Measurements from ENCODE around the gene EYA3. TPM values are rescaled to one million over a fixed set of nuclear protein-coding genes. Genes with fewer than 3 reads are reported as not detected.

The EYA3 gene
- total RNA-seq, 1 donor from 2014 or later = 16.9 TPM

DNA sequence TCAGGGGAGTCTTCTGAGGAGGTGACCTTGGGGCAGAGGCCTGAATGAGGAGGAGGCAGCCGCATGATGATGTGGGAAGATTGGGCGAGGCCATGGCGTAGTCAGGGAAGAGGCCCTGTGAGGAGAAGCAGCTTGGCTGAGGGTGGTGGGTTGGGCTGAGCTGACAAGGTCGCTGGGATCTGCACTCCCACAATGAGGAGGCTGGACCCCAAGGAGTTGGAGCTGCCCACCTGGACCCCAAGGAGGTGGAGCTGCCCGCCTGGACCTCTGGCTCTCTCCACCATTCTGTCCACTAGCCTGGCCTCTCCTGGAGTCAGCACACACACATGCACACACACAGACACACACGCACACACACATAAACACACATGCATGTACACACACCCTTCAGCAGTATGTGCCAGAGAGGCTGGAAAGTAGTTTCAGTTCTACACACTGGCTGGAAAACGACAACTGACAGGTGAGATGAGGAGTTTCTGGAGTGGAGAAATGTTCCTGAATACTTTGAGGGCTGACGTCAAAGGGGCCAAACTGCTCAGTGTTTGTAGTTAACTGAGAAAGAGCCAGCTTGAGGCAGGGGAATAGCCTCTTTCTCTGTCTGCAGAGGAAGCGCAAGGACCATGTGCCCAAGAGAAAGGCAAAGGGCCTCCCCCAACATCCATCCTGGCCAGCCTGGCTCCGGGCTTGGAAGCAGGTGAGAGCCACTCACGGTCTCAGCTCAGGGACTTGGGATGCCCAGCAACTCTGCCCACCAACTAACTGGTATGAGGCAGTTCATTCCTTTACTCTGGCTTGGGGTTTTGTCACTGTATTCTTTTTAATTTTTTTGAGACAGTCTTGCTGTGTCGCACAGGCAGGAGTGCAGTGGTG is 146.5 kb downstream of the EYA3 start:
- no peaks in the 10 kb centered on the region for H3K27me3 ChIP-seq (ENCODE audit: low read depth)
- TF ChIP-seq, protein P1, sequence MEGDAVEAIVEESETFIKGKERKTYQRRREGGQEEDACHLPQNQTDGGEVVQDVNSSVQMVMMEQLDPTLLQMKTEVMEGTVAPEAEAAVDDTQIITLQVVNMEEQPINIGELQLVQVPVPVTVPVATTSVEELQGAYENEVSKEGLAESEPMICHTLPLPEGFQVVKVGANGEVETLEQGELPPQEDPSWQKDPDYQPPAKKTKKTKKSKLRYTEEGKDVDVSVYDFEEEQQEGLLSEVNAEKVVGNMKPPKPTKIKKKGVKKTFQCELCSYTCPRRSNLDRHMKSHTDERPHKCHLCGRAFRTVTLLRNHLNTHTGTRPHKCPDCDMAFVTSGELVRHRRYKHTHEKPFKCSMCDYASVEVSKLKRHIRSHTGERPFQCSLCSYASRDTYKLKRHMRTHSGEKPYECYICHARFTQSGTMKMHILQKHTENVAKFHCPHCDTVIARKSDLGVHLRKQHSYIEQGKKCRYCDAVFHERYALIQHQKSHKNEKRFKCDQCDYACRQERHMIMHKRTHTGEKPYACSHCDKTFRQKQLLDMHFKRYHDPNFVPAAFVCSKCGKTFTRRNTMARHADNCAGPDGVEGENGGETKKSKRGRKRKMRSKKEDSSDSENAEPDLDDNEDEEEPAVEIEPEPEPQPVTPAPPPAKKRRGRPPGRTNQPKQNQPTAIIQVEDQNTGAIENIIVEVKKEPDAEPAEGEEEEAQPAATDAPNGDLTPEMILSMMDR (IDR thresholded peaks at IDR 0.05; ENCODE audit: borderline replicate concordance) = no peak
- no peaks in the 10 kb centered on the region for H3K36me3 ChIP-seq
- no peaks in the 10 kb centered on the region for H3K9me3 ChIP-seq (replicated peaks)
- H3K27ac ChIP-seq (replicated peaks) = no peak overlapping the region
- no peak overlapping the region for H3K4me3 ChIP-seq
- peaks cover 12% of the 10 kb centered on the region for H3K4me1 ChIP-seq
- intact Hi-C loops (cut with micrococcal nuclease) = no loop called here
- no peak for DNase-seq

DNA sequence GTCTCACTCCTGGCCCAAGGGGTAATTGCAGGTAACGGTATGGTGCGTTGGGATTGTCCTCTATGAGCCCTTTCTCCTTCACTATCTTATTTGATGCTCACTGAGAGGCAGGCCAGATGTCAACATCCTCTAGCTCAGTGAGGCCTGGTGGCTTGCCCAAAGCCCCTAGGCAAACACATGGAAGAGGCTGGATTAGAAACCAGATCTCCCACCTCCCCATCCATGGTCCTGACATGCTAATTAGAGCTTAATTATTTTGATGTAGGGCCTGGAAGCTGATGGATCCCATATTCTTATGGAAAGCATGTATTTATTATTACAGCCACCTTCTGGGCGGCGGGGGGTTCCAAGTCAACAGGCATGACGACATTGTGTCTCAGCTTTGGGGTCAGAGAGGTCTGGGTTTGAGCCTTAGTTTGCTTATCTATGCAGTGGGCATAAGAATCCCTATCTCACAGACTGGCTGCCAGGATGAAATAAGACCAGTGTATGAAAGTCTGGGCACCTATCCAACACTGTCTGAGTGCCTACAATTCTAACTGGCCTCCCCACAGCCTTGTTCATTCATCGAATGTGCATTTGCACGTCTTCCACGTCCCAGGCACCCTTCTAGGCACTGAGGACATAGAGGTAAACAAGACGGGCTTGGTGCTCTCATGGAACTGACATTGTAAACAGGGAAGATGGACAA is 147.4 kb downstream of the EYA3 start:
- no peak overlapping the region for H3K4me3 ChIP-seq
- no peaks in the 10 kb centered on the region for H3K9me3 ChIP-seq (replicated peaks)
- peaks cover 5% of the 10 kb centered on the region for H3K27me3 ChIP-seq (ENCODE audit: low read depth)
- peaks cover 12% of the 10 kb centered on the region for H3K4me1 ChIP-seq
- no peaks in the 10 kb centered on the region for H3K36me3 ChIP-seq
- TF ChIP-seq, protein P1 (IDR thresholded peaks at IDR 0.05; ENCODE audit: borderline replicate concordance) = no peak
- intact Hi-C loops (cut with micrococcal nuclease) = no loop called here
- no peak for DNase-seq
- no peak overlapping the region for H3K27ac ChIP-seq (replicated peaks)

DNA sequence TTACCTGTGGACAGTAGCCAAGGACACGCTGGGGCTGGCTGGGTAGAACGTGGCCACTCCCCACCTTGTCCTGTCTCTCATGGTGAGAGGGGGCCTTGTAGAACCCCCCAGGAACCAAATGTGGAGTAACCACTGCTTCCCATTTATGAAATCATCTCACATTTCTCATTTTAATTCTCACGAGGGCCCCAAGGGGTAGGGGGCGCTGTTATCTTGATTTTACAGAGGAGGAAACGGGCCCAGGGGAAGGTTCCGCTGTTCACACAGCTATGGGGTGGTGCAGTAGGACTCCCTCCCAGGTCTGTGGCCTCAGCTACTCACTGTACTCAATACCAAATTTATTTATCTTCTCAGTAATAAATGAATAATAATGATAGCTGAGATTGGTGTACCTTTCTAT is 148.1 kb downstream of the EYA3 start:
- Histone ChIP-seq H3K9me3 (replicated peaks) (no peaks in the 10 kb centered on the region), H3K27me3 (ENCODE audit: low read depth) (peaks cover 12% of the 10 kb centered on the region), H3K36me3 (no peaks in the 10 kb centered on the region), H3K27ac (replicated peaks) (no peak overlapping the region), H3K4me3 (no peak overlapping the region), H3K4me1 (peaks cover 13% of the 10 kb centered on the region)
- intact Hi-C loops (cut with micrococcal nuclease) = no loop called here
- TF ChIP-seq, protein P1 (IDR thresholded peaks at IDR 0.05; ENCODE audit: borderline replicate concordance) = peak; percentile 51
- peak; percentile 44 for DNase-seq

DNA sequence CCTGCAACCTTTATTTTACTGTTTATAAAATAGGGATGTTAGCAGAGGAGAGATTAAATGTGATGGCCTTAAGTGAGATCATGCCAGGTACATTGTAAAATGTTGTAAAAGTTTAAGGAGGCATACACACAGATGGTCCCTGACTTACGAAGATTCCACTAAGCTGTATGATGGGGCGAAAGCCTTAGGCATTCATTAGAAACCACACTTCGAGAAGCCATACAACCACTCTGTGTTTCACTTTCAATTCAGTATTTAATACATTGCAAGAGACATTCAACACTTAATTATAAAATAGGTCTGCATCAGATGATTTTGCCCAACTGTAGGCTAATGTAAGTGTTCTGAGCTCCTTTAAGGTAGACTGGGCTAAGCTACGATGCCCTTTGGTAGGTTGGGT is 149.9 kb downstream of the EYA3 start:
- no peak for DNase-seq
- H3K27ac ChIP-seq (replicated peaks) = no peak overlapping the region
- peaks cover 30% of the 10 kb centered on the region for H3K27me3 ChIP-seq (ENCODE audit: low read depth)
- TF ChIP-seq, protein P1 (IDR thresholded peaks at IDR 0.05; ENCODE audit: borderline replicate concordance) = no peak
- peaks cover 20% of the 10 kb centered on the region for H3K4me1 ChIP-seq
- H3K4me3 ChIP-seq = no peak overlapping the region
- no peaks in the 10 kb centered on the region for H3K36me3 ChIP-seq
- intact Hi-C loops (cut with micrococcal nuclease) = no loop called here
- no peaks in the 10 kb centered on the region for H3K9me3 ChIP-seq (replicated peaks)

DNA sequence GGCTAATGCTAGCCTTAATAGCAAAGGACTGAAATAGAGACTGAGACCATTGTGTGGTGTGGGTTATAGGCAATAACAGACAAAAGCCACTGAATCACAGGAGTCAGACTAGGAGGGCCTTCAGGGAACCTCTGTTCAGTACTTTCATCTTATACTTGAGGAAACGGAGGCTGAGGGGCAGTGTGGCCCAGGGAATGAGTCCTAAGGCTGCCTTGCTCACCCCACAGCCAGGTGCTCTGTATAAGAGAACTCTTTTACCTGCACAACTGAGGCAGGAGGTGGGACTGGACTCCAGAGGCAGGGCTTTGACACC is 150.9 kb downstream of the EYA3 start:
- no peak overlapping the region for H3K4me3 ChIP-seq
- DNase-seq = no peak
- H3K27ac ChIP-seq (replicated peaks) = no peak overlapping the region
- peaks cover 14% of the 10 kb centered on the region for H3K4me1 ChIP-seq
- TF ChIP-seq, protein P1 (IDR thresholded peaks at IDR 0.05; ENCODE audit: borderline replicate concordance) = no peak
- intact Hi-C loops (cut with micrococcal nuclease) = no loop called here
- no peaks in the 10 kb centered on the region for H3K36me3 ChIP-seq
- H3K9me3 ChIP-seq (replicated peaks) = no peaks in the 10 kb centered on the region
- H3K27me3 ChIP-seq (ENCODE audit: low read depth) = peaks cover 33% of the 10 kb centered on the region

Measured in left ventricle myocardium inferior (tissue), 1 donor.